Measurements from ENCODE around the gene MRTFA. TPM values are rescaled to one million over a fixed set of nuclear protein-coding genes. Genes with fewer than 3 reads are reported as not detected.

MRTFA gene
- total and polyA plus RNA-seq, 2 of the 13 experiments (the other 11 are each of a cell fraction or from before 2014, with no cell fraction given): 2.4 to 8.2 TPM

GRCh38 chr22:40671796-40672360 is 35.4 kb upstream of the MRTFA start:
- intact Hi-C loops (cut with micrococcal nuclease; ENCODE audit: unreplicated experiment) (no loop called here), in situ Hi-C loops (cut with HindIII; ENCODE audit: extremely low pct_ligation_motif_present, low pct_unique_long_range_greater_than_20kb) (no loop called here)
- H3K79me2 ChIP-seq (ENCODE audit: insufficient read depth, low read length): no peaks in the 10 kb centered on the region
- ATAC-seq: no peak
- ChIA-PET POLR2A (no interaction called here), CTCF (ENCODE audit: low intra/inter-chr PET ratio, low total read pairs) (no interaction called here)
- H3K4me3 ChIP-seq (replicated peaks in 1 of 3; ENCODE audit: insufficient read depth in 1 of 3, low read depth in 2 of 3, low read length in 3 of 3): no peak overlapping the region
- WGBS (ENCODE audit: low lambda C conversion rate): 74% methylated on average over 4 of the region's 7 CpGs
- TF ChIP-seq ZBTB38 (CRISPR knock-in tag; IDR thresholded peaks at IDR 0.05) (no peak), ZNF121 (CRISPR knock-in tag; IDR thresholded peaks at IDR 0.05) (no peak), ZNF17 (CRISPR knock-in tag; IDR thresholded peaks at IDR 0.05) (no peak), TAF15 (IDR thresholded peaks at IDR 0.05; ENCODE audit: low read depth, low read length, poor library complexity, severe bottlenecking) (no peak), CREM (IDR thresholded peaks at IDR 0.05) (no peak), CREM (CRISPR knock-in tag; IDR thresholded peaks at IDR 0.05) (no peak), ZNF292 (CRISPR knock-in tag; IDR thresholded peaks at IDR 0.05; ENCODE audit: borderline replicate concordance, low read depth) (no peak), IKZF5 (CRISPR knock-in tag; IDR thresholded peaks at IDR 0.05) (no peak), KAT2B (IDR thresholded peaks at IDR 0.05; ENCODE audit: borderline replicate concordance, low read depth, low read length) (no peak), KDM2A (CRISPR knock-in tag; IDR thresholded peaks at IDR 0.05; ENCODE audit: borderline replicate concordance, low read depth) (no peak)
- TF ChIP-seq, protein P1, sequence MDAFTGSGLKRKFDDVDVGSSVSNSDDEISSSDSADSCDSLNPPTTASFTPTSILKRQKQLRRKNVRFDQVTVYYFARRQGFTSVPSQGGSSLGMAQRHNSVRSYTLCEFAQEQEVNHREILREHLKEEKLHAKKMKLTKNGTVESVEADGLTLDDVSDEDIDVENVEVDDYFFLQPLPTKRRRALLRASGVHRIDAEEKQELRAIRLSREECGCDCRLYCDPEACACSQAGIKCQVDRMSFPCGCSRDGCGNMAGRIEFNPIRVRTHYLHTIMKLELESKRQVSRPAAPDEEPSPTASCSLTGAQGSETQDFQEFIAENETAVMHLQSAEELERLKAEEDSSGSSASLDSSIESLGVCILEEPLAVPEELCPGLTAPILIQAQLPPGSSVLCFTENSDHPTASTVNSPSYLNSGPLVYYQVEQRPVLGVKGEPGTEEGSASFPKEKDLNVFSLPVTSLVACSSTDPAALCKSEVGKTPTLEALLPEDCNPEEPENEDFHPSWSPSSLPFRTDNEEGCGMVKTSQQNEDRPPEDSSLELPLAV (CRISPR knock-in tag; conservative IDR thresholded peaks at IDR 0.05; ENCODE audit: low read depth): no peak
- TF ChIP-seq, protein P2, sequence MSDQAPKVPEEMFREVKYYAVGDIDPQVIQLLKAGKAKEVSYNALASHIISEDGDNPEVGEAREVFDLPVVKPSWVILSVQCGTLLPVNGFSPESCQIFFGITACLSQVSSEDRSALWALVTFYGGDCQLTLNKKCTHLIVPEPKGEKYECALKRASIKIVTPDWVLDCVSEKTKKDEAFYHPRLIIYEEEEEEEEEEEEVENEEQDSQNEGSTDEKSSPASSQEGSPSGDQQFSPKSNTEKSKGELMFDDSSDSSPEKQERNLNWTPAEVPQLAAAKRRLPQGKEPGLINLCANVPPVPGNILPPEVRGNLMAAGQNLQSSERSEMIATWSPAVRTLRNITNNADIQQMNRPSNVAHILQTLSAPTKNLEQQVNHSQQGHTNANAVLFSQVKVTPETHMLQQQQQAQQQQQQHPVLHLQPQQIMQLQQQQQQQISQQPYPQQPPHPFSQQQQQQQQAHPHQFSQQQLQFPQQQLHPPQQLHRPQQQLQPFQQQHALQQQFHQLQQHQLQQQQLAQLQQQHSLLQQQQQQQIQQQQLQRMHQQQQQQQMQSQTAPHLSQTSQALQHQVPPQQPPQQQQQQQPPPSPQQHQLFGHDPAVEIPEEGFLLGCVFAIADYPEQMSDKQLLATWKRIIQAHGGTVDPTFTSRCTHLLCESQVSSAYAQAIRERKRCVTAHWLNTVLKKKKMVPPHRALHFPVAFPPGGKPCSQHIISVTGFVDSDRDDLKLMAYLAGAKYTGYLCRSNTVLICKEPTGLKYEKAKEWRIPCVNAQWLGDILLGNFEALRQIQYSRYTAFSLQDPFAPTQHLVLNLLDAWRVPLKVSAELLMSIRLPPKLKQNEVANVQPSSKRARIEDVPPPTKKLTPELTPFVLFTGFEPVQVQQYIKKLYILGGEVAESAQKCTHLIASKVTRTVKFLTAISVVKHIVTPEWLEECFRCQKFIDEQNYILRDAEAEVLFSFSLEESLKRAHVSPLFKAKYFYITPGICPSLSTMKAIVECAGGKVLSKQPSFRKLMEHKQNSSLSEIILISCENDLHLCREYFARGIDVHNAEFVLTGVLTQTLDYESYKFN (CRISPR knock-in tag; conservative IDR thresholded peaks at IDR 0.05): no peak
- H4K20me1 ChIP-seq (ENCODE audit: insufficient read depth, low read length): no peaks in the 10 kb centered on the region
- H3K27ac ChIP-seq (ENCODE audit: extremely low read length, insufficient read depth, low read length): no peak overlapping the region
- FAIRE-seq: no peak
- no peak overlapping the region for H3K9ac ChIP-seq (ENCODE audit: insufficient read depth, low read depth, low read length)
- H3K4me2 ChIP-seq (ENCODE audit: low read depth, low read length): no peak overlapping the region
- H2AFZ ChIP-seq (ENCODE audit: low read length): no peak overlapping the region
- peaks cover 32% of the 10 kb centered on the region for H3K4me1 ChIP-seq (ENCODE audit: insufficient read depth, low read length)
- no peaks in the 10 kb centered on the region for H3K9me3 ChIP-seq (ENCODE audit: low read length)
- no peaks in the 10 kb centered on the region for H3K27me3 ChIP-seq (ENCODE audit: control insufficient read depth in 1 of 2, insufficient read depth in 2 of 2, low read length in 2 of 2)
- BruUV-seq (replicated peaks): no TSS peak
- no peaks in the 10 kb centered on the region for H3K36me3 ChIP-seq (replicated peaks in 1 of 2; ENCODE audit: control insufficient read depth in 1 of 2, insufficient read depth in 2 of 2, low read length in 2 of 2)
- no peak for DNase-seq (ENCODE audit: low spot score)

Measured in HepG2 (cell line).